Measurements from ENCODE around the gene BBIP1.

Gene BBIP1

GRCh38 chr10:110881247-110881646 lies 37.7 kb downstream of the BBIP1 start:
- TF ChIP-seq, protein P1, sequence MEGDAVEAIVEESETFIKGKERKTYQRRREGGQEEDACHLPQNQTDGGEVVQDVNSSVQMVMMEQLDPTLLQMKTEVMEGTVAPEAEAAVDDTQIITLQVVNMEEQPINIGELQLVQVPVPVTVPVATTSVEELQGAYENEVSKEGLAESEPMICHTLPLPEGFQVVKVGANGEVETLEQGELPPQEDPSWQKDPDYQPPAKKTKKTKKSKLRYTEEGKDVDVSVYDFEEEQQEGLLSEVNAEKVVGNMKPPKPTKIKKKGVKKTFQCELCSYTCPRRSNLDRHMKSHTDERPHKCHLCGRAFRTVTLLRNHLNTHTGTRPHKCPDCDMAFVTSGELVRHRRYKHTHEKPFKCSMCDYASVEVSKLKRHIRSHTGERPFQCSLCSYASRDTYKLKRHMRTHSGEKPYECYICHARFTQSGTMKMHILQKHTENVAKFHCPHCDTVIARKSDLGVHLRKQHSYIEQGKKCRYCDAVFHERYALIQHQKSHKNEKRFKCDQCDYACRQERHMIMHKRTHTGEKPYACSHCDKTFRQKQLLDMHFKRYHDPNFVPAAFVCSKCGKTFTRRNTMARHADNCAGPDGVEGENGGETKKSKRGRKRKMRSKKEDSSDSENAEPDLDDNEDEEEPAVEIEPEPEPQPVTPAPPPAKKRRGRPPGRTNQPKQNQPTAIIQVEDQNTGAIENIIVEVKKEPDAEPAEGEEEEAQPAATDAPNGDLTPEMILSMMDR (IDR thresholded peaks at IDR 0.05; ENCODE audit: extremely low read depth, insufficient read depth, missing control alignments), result no peak
- DNase-seq (ENCODE audit: low spot score), result no peak
- in situ Hi-C loops (cut with MboI; ENCODE audit: low pct_unique_long_range_greater_than_20kb, low sequenced_read_pairs, unreplicated experiment), result loop anchor here (10.0 kb wide), 1 partner anchor 136 kb away; no protein-coding TSS in a partner anchor

GRCh38 chr10:110880012-110880411 lies 39.0 kb downstream of the BBIP1 start:
- in situ Hi-C loops (cut with MboI; ENCODE audit: low pct_unique_long_range_greater_than_20kb, low sequenced_read_pairs, unreplicated experiment), result loop anchor here (10.0 kb wide), 1 partner anchor 135 kb away; no protein-coding TSS in a partner anchor
- DNase-seq (ENCODE audit: low spot score), result no peak
- TF ChIP-seq, protein P1 (IDR thresholded peaks at IDR 0.05; ENCODE audit: extremely low read depth, insufficient read depth, missing control alignments), result no peak

DNA sequence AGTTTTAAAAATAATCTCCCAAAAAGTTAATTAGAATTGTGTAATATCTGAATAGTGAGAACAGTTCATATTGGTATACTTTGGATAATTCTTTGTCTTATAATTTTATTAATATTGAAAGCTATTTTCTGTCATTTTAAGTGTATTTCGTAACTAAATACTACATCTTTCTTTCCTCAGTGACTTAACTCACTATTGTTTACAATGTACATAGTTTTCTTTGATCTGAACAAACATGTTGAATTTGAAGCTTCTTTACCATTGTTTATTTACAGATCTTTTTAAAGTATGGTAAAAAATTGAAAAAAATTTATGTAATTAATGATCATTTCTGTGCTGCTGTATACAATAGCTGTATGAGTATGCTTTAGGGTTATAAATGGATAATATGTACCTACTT lies 42.2 kb downstream of the BBIP1 start:
- TF ChIP-seq, protein P1 (IDR thresholded peaks at IDR 0.05; ENCODE audit: extremely low read depth, insufficient read depth, missing control alignments), result no peak
- in situ Hi-C loops (cut with MboI; ENCODE audit: low pct_unique_long_range_greater_than_20kb, low sequenced_read_pairs, unreplicated experiment), result loop anchor here (10.0 kb wide), 1 partner anchor 72 kb away; no protein-coding TSS in a partner anchor

DNA sequence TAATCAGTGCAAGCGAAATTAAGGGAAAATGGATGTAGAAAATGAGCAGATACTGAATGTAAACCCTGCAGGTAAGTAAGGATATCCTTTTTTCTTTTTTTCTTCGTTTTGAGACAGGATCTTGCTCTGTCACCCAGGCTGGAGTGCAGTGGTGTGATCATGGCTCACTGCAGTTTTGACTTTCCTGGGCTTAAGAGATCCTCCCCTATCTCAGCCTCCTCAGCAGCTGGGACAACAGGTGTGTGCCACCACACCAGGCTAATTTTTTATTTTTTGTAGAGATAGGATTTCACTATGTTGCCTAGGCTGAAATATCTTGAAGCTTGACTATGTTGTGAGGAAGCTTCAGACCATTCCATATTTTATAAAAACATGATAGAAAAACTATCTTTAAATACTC lies 43.0 kb downstream of the BBIP1 start:
- no peak for DNase-seq (ENCODE audit: low spot score)
- TF ChIP-seq, protein P1 (IDR thresholded peaks at IDR 0.05; ENCODE audit: extremely low read depth, insufficient read depth, missing control alignments), result no peak
- in situ Hi-C loops (cut with MboI; ENCODE audit: low pct_unique_long_range_greater_than_20kb, low sequenced_read_pairs, unreplicated experiment), result loop anchor here (10.0 kb wide), 1 partner anchor 71 kb away; no protein-coding TSS in a partner anchor

More for the DNA sequence above, 42.2 kb downstream of the BBIP1 start:
- DNase-seq (ENCODE audit: low spot score), result no peak

- in situ Hi-C loops (cut with MboI; ENCODE audit: low pct_unique_long_range_greater_than_20kb, low sequenced_read_pairs, unreplicated experiment), result loop anchor here (10.0 kb wide), 1 partner anchor 69 kb away; no protein-coding TSS in a partner anchor
- DNase-seq (ENCODE audit: low spot score), result no peak
Measured at GRCh38 chr10:110873951-110874350, 45.0 kb downstream of the BBIP1 start.

DNA sequence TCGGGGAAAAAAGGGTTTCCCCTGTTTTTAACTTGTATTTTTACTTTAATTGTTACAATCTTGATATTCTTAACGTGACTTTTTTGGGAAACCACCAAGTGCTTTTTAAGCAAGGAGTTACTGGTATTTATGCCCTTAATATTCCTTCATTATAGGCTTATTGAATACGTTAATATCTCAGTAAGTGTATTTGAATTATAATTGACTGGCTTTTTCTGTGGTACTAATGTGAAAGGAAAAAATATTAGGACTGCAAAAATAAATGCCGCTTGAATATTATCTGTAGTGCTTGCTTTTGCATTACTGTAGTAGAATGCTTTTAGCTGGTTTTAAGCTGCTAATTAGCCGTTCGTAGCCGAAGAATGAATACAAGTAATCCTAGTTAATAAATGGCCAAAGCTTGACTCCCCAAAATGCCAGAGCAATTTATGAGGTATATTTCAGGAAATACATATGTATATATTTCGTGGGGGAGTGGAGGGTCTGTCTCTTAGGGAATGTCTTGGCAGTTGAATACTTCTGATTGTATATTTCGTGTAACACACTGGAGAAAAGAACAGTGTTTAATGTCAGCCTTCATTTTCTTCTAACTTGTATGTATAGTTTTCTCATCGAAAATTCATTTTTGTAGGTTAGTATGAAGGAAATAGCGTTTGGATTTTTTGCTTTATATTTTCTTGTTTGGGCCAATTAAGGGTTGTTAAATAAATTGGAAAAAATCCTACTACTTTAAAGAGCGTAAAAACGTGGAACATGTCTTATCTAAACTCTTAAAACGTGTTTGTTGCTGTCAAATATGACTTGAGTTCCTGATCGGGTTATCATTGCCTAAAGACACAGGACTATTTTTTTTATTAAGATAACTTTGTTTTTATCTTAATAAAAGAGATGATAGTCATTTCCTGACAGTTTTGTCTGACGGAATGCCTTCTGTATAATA lies 45.7 kb downstream of the BBIP1 start:
- TF ChIP-seq, protein P1 (IDR thresholded peaks at IDR 0.05; ENCODE audit: extremely low read depth, insufficient read depth, missing control alignments), result no peak
- in situ Hi-C loops (cut with MboI; ENCODE audit: low pct_unique_long_range_greater_than_20kb, low sequenced_read_pairs, unreplicated experiment), result loop anchor here (10.0 kb wide), 1 partner anchor 68 kb away; no protein-coding TSS in a partner anchor
- no peak for DNase-seq (ENCODE audit: low spot score)

More at GRCh38 chr10:110873951-110874350, 45.0 kb downstream of the BBIP1 start:
- TF ChIP-seq, protein P1 (IDR thresholded peaks at IDR 0.05; ENCODE audit: extremely low read depth, insufficient read depth, missing control alignments), result no peak

Data from GM13977 (cell line).